HCT116 (cell line): Measurements from ENCODE around the gene NCOR1.

ENCODE experiments used
- ATF3 ChIP-seq: IDR thresholded peaks from 2 replicates; pipeline ENCODE4 v1.6.1; 2012
- CEBPB ChIP-seq: IDR thresholded peaks from 2 replicates; pipeline ENCODE4 v1.6.1; 2012; ENCODE audit warnings: low read depth
- EZH2 ChIP-seq: fragments of 200-600 bp; sonication (generic); IDR thresholded peaks from 2 replicates; pipeline ENCODE4 v1.6.1; 2017; ENCODE audit warnings: antibody characterized with exemption, mixed run types
- MAX ChIP-seq: IDR thresholded peaks from 2 replicates; pipeline ENCODE4 v1.6.1; 2012
- POLR2A ChIP-seq: IDR thresholded peaks from 2 replicates; pipeline ENCODE4 v1.7.0; 2011; ENCODE audit warnings: borderline replicate concordance; ENCODE audit not compliant: insufficient read depth, insufficient read length; ENCODE audit errors: extremely low read depth
- POLR2AphosphoS5 ChIP-seq: IDR thresholded peaks from 2 replicates; pipeline ENCODE4 v1.6.1; 2011; ENCODE audit warnings: mild to moderate bottlenecking, low read depth, low read length, moderate library complexity
- RAD21 ChIP-seq: IDR thresholded peaks from 2 replicates; pipeline ENCODE4 v1.6.1; 2012; ENCODE audit warnings: low read depth, mild to moderate bottlenecking
- SIN3A ChIP-seq: IDR thresholded peaks from 2 replicates; pipeline ENCODE4 v1.6.1; 2012; ENCODE audit warnings: low read depth
- YY1 ChIP-seq: IDR thresholded peaks from 2 replicates; pipeline ENCODE4 v1.6.1; 2011; ENCODE audit warnings: low read length, low read depth, moderate library complexity, mild to moderate bottlenecking; ENCODE audit not compliant: insufficient replicate concordance; ENCODE audit errors: extremely low read depth
- ZFX ChIP-seq: fragments of 450-650 bp; IDR thresholded peaks from 2 replicates; pipeline ENCODE4 v1.6.1; 2017
- TF ChIP-seq, protein P1 (sequence below), 3 experiments: fragments of 200-600 bp in 1 of 3; sonication (generic) in 1 of 3; IDR thresholded peaks in 2 of 3; conservative IDR thresholded peaks in 1 of 3; 2 replicates each; pipeline ENCODE4 v1.5.1; 2012 to 2017; ENCODE audit warnings: low read depth in 2 of 3, low read length in 2 of 3, antibody characterized with exemption in 1 of 3, borderline replicate concordance in 1 of 3, control low read depth in 1 of 3, mild to moderate bottlenecking in 1 of 3, mixed read lengths in 1 of 3, mixed run types in 1 of 3, moderate library complexity in 1 of 3; ENCODE audit not compliant: insufficient read depth in 1 of 3
- TF ChIP-seq, protein P2 (sequence below): IDR thresholded peaks from 2 replicates; pipeline ENCODE4 v1.6.1; 2012; ENCODE audit warnings: low read depth

- TF ChIP-seq, protein P1, sequence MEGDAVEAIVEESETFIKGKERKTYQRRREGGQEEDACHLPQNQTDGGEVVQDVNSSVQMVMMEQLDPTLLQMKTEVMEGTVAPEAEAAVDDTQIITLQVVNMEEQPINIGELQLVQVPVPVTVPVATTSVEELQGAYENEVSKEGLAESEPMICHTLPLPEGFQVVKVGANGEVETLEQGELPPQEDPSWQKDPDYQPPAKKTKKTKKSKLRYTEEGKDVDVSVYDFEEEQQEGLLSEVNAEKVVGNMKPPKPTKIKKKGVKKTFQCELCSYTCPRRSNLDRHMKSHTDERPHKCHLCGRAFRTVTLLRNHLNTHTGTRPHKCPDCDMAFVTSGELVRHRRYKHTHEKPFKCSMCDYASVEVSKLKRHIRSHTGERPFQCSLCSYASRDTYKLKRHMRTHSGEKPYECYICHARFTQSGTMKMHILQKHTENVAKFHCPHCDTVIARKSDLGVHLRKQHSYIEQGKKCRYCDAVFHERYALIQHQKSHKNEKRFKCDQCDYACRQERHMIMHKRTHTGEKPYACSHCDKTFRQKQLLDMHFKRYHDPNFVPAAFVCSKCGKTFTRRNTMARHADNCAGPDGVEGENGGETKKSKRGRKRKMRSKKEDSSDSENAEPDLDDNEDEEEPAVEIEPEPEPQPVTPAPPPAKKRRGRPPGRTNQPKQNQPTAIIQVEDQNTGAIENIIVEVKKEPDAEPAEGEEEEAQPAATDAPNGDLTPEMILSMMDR (IDR thresholded peaks at IDR 0.05 in 2 of 3, conservative IDR thresholded peaks at IDR 0.05 in 1 of 3; ENCODE audit: borderline replicate concordance in 1 of 3, insufficient read depth in 1 of 3, low read depth in 2 of 3, low read length in 2 of 3): no peak
- TF ChIP-seq POLR2AphosphoS5: no peak
- no peak for TF ChIP-seq EZH2
- no peak for TF ChIP-seq RAD21
- TF ChIP-seq ATF3: no peak
- TF ChIP-seq ZFX: no peak
- TF ChIP-seq, protein P2, sequence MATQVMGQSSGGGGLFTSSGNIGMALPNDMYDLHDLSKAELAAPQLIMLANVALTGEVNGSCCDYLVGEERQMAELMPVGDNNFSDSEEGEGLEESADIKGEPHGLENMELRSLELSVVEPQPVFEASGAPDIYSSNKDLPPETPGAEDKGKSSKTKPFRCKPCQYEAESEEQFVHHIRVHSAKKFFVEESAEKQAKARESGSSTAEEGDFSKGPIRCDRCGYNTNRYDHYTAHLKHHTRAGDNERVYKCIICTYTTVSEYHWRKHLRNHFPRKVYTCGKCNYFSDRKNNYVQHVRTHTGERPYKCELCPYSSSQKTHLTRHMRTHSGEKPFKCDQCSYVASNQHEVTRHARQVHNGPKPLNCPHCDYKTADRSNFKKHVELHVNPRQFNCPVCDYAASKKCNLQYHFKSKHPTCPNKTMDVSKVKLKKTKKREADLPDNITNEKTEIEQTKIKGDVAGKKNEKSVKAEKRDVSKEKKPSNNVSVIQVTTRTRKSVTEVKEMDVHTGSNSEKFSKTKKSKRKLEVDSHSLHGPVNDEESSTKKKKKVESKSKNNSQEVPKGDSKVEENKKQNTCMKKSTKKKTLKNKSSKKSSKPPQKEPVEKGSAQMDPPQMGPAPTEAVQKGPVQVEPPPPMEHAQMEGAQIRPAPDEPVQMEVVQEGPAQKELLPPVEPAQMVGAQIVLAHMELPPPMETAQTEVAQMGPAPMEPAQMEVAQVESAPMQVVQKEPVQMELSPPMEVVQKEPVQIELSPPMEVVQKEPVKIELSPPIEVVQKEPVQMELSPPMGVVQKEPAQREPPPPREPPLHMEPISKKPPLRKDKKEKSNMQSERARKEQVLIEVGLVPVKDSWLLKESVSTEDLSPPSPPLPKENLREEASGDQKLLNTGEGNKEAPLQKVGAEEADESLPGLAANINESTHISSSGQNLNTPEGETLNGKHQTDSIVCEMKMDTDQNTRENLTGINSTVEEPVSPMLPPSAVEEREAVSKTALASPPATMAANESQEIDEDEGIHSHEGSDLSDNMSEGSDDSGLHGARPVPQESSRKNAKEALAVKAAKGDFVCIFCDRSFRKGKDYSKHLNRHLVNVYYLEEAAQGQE: no peak
- no peak for TF ChIP-seq YY1
- TF ChIP-seq POLR2A: no peak
- TF ChIP-seq CEBPB: no peak
- TF ChIP-seq SIN3A: no peak
- TF ChIP-seq MAX: no peak
These were observed 45.7 kb upstream of the NCOR1 start for GRCh38 chr17:16261049-16261448.
